Effector memory CD4-positive, alpha-beta T cell (primary cell): ENCODE results near the gene FGGY.
"Not testable (repeated sequence)": the region's sequence is repeated elsewhere in the genome, so short reads cannot be mapped to it uniquely, and the experiment has no call there.

Source experiments
- DNase-seq, 3 donors: peaks; one replicate each; pipeline ENCODE4 v3.0.0-alpha.2; 2020
- H3K27ac ChIP-seq: 2 replicates; pipeline ENCODE4 v1.7.0; 2013; ENCODE audit warnings: mild to moderate bottlenecking, low read length, moderate library complexity; ENCODE audit not compliant: insufficient read depth, poor library complexity, severe bottlenecking
- H3K27me3 ChIP-seq: replicated peaks from 2 replicates; pipeline ENCODE4 v1.7.0; 2013; ENCODE audit warnings: mild to moderate bottlenecking, low read length; ENCODE audit not compliant: insufficient read depth, control insufficient read depth, poor library complexity, severe bottlenecking
- H3K36me3 ChIP-seq: 2 replicates; pipeline ENCODE4 v1.7.0; 2013; ENCODE audit warnings: mild to moderate bottlenecking, low read length, moderate library complexity; ENCODE audit not compliant: control insufficient read depth, insufficient read depth
- H3K4me1 ChIP-seq: 2 replicates; pipeline ENCODE4 v1.7.0; 2013; ENCODE audit warnings: low read length, mild to moderate bottlenecking; ENCODE audit not compliant: control insufficient read depth, insufficient read depth, poor library complexity, severe bottlenecking
- H3K4me3 ChIP-seq: 2 replicates; pipeline ENCODE4 v1.7.0; 2013; ENCODE audit warnings: low read length, low read depth, mild to moderate bottlenecking; ENCODE audit not compliant: insufficient read depth, poor library complexity, severe bottlenecking
- H3K9me3 ChIP-seq: 2 replicates; pipeline ENCODE4 v1.7.0; 2013; ENCODE audit warnings: mild to moderate bottlenecking, low read length, moderate library complexity; ENCODE audit not compliant: control insufficient read depth

The FGGY gene

GRCh38 chr1:59526240-59526639 lies 229.3 kb downstream of the FGGY start:
- no peak for DNase-seq
- Histone ChIP-seq H3K4me1 (no peaks in the 10 kb centered on the region), H3K9me3 (no peaks in the 10 kb centered on the region), H3K27ac (no peak overlapping the region), H3K36me3 (no peaks in the 10 kb centered on the region), H3K27me3 (no peaks in the 10 kb centered on the region), H3K4me3 (no peak overlapping the region)

- DNase-seq = no peak
- Histone ChIP-seq H3K4me1 (no peaks in the 10 kb centered on the region), H3K4me3 (no peak overlapping the region), H3K27me3 (no peaks in the 10 kb centered on the region), H3K36me3 (no peaks in the 10 kb centered on the region), H3K27ac (no peak overlapping the region), H3K9me3 (no peaks in the 10 kb centered on the region)
Observed at GRCh38 chr1:59528471-59528870, 231.6 kb downstream of the FGGY start.

GRCh38 chr1:59528900-59529299 lies 232.0 kb downstream of the FGGY start:
- Histone ChIP-seq H3K9me3 (no peaks in the 10 kb centered on the region), H3K27me3 (no peaks in the 10 kb centered on the region), H3K4me1 (no peaks in the 10 kb centered on the region), H3K27ac (no peak overlapping the region), H3K36me3 (no peaks in the 10 kb centered on the region), H3K4me3 (no peak overlapping the region)
- no peak for DNase-seq

- no peak overlapping the region for H3K4me3 ChIP-seq
- H3K36me3 ChIP-seq = no peaks in the 10 kb centered on the region
- no peak for DNase-seq
- H3K27me3 ChIP-seq = no peaks in the 10 kb centered on the region
- no peaks in the 10 kb centered on the region for H3K4me1 ChIP-seq
- no peaks in the 10 kb centered on the region for H3K9me3 ChIP-seq
- H3K27ac ChIP-seq = no peak overlapping the region
Observed at GRCh38 chr1:59530119-59530518, 233.2 kb downstream of the FGGY start.

- no peak overlapping the region for H3K27ac ChIP-seq
- no peak for DNase-seq
- H3K4me3 ChIP-seq = no peak overlapping the region
- no peaks in the 10 kb centered on the region for H3K4me1 ChIP-seq
- no peaks in the 10 kb centered on the region for H3K36me3 ChIP-seq
- H3K9me3 ChIP-seq = no peaks in the 10 kb centered on the region
- H3K27me3 ChIP-seq = no peaks in the 10 kb centered on the region
Observed at GRCh38 chr1:59532102-59532501, 235.2 kb downstream of the FGGY start.

GRCh38 chr1:59538476-59538875 lies 241.6 kb downstream of the FGGY start:
- H3K36me3 ChIP-seq, H3K4me1 ChIP-seq, H3K27ac ChIP-seq, H3K4me3 ChIP-seq, DNase-seq, H3K9me3 ChIP-seq, H3K27me3 ChIP-seq: not testable (repeated sequence)

GRCh38 chr1:59539961-59540681 lies 243.2 kb downstream of the FGGY start:
- Histone ChIP-seq H3K27ac (no peak overlapping the region), H3K9me3 (no peaks in the 10 kb centered on the region), H3K36me3 (no peaks in the 10 kb centered on the region), H3K27me3 (no peaks in the 10 kb centered on the region), H3K4me3 (no peak overlapping the region), H3K4me1 (no peaks in the 10 kb centered on the region)
- no peak for DNase-seq

GRCh38 chr1:59541161-59541560 lies 244.3 kb downstream of the FGGY start:
- no peaks in the 10 kb centered on the region for H3K9me3 ChIP-seq
- H3K27me3 ChIP-seq = no peaks in the 10 kb centered on the region
- DNase-seq = no peak
- H3K4me1 ChIP-seq = no peaks in the 10 kb centered on the region
- no peak overlapping the region for H3K4me3 ChIP-seq
- no peak overlapping the region for H3K27ac ChIP-seq
- no peaks in the 10 kb centered on the region for H3K36me3 ChIP-seq

GRCh38 chr1:59541891-59542290 lies 245.0 kb downstream of the FGGY start:
- Histone ChIP-seq H3K4me3 (no peak overlapping the region), H3K36me3 (no peaks in the 10 kb centered on the region), H3K27ac (no peak overlapping the region), H3K4me1 (no peaks in the 10 kb centered on the region), H3K27me3 (no peaks in the 10 kb centered on the region), H3K9me3 (no peaks in the 10 kb centered on the region)
- no peak for DNase-seq

- Histone ChIP-seq H3K27ac (no peak overlapping the region), H3K36me3 (no peaks in the 10 kb centered on the region), H3K4me3 (no peak overlapping the region), H3K9me3 (no peaks in the 10 kb centered on the region), H3K27me3 (no peaks in the 10 kb centered on the region), H3K4me1 (no peaks in the 10 kb centered on the region)
- DNase-seq = no peak
Observed at GRCh38 chr1:59543211-59543668, 246.3 kb downstream of the FGGY start.
